Lower lobe of right lung (tissue), 2 donors: ENCODE results near the gene IKZF3. TPM values are rescaled to one million over a fixed set of nuclear protein-coding genes. Genes with fewer than 3 reads are reported as not detected.
"Not testable (repeated sequence)": the region's sequence is repeated elsewhere in the genome, so short reads cannot be mapped to it uniquely, and the experiment has no call there.

Source experiments
- ATAC-seq, 2 donors: fragments of 200-7000 bp; cut with Tn5 transposase; one replicate each; pipeline ENCODE4 v1.9.1; 2020 to 2022; ENCODE audit warnings: mild to moderate bottlenecking in 2 of 2, moderate library complexity in 2 of 2
- DNase-seq: peaks from one replicate; pipeline ENCODE4 v3.0.0-alpha.2; 2020
- H3K27ac ChIP-seq: fragments of 200-600 bp; one replicate; pipeline ENCODE4 v1.8.0; 2022
- H3K27me3 ChIP-seq: fragments of 200-600 bp; one replicate; pipeline ENCODE4 v1.8.0; 2022; ENCODE audit warnings: low read depth
- H3K36me3 ChIP-seq: fragments of 200-600 bp; one replicate; pipeline ENCODE4 v1.8.0; 2022; ENCODE audit warnings: mild to moderate bottlenecking
- H3K4me1 ChIP-seq: fragments of 200-600 bp; one replicate; pipeline ENCODE4 v1.8.0; 2022
- H3K4me3 ChIP-seq: fragments of 200-600 bp; one replicate; pipeline ENCODE4 v1.8.0; 2022; ENCODE audit warnings: mild to moderate bottlenecking
- H3K9me3 ChIP-seq: fragments of 200-600 bp; one replicate; pipeline ENCODE4 v1.8.0; 2022
- CTCF ChIP-seq: fragments of 200-600 bp; IDR thresholded peaks from one replicate; pipeline ENCODE4 v1.8.0; 2022; ENCODE audit warnings: antibody characterized with exemption, mild to moderate bottlenecking
- intact Hi-C: fragments of 100-400 bp; cut with DNase I; formaldehyde crosslinking; loops from one replicate; pipeline ENCODE4 v1.11.0; 2022
- total RNA-seq: library from RNA; stranded (reverse); fragmentation: NEBNext Ultra II Directional; extraction: Animal tissue kit (Norgen Biotek cat#: 25700); gene quantifications from one replicate; pipeline ENCODE4 v1.2.1, GENCODE V29; 2021
- donor health status: DM: no; HTN: yes; CAD: no; lungs with severe emphysema.

IKZF3 gene
- total RNA-seq, 1 donor from 2014 or later, result 7.1 TPM

- peaks cover 59% of the 10 kb centered on the region for H3K27me3 ChIP-seq
- ATAC-seq (peak in 1 of 2 donors; percentile 36), DNase-seq (no peak)
- TF ChIP-seq CTCF, result no peak
- no peaks in the 10 kb centered on the region for H3K36me3 ChIP-seq
- peak overlapping the region; percentile 12 for H3K27ac ChIP-seq
- H3K4me3 ChIP-seq, result peak overlapping the region; percentile 28
- H3K4me1 ChIP-seq, result peaks cover 8% of the 10 kb centered on the region
- intact Hi-C loops, result no loop called here
- no peaks in the 10 kb centered on the region for H3K9me3 ChIP-seq
Observed at GRCh38 chr17:39867084-39867879, 3.2 kb upstream of the IKZF3 start.

GRCh38 chr17:39866013-39866730, 2.1 kb upstream of the IKZF3 start:
- intact Hi-C loops, result no loop called here
- Histone ChIP-seq H3K4me3 (no peak overlapping the region), H3K4me1 (peaks cover 8% of the 10 kb centered on the region), H3K27ac (no peak overlapping the region), H3K36me3 (no peaks in the 10 kb centered on the region), H3K27me3 (peaks cover 70% of the 10 kb centered on the region), H3K9me3 (no peaks in the 10 kb centered on the region)
- ATAC-seq (no peak), DNase-seq (no peak)
- TF ChIP-seq CTCF, result no peak

- no peak for TF ChIP-seq CTCF
- ATAC-seq, result no peak
- Histone ChIP-seq H3K4me3 (peak overlapping the region; percentile 42), H3K4me1 (peaks cover 8% of the 10 kb centered on the region), H3K9me3 (no peaks in the 10 kb centered on the region), H3K36me3 (no peaks in the 10 kb centered on the region), H3K27ac (peak overlapping the region; percentile 57), H3K27me3 (peaks cover 74% of the 10 kb centered on the region)
- intact Hi-C loops, result no loop called here
- no peak for DNase-seq
Observed at GRCh38 chr17:39863244-39863917, 731 bp downstream of the IKZF3 start.

- Histone ChIP-seq H3K9me3 (no peaks in the 10 kb centered on the region), H3K27me3 (peaks cover 58% of the 10 kb centered on the region), H3K36me3 (no peaks in the 10 kb centered on the region), H3K27ac (no peak overlapping the region), H3K4me1 (peaks cover 8% of the 10 kb centered on the region), H3K4me3 (no peak overlapping the region)
- ATAC-seq (no peak), DNase-seq (no peak)
- TF ChIP-seq CTCF, result no peak
- intact Hi-C loops, result no loop called here
Observed at GRCh38 chr17:39861235-39861634, 2.9 kb downstream of the IKZF3 start.

GRCh38 chr17:39855911-39856649, 8.0 kb downstream of the IKZF3 start:
- H3K4me1 ChIP-seq, intact Hi-C loops, H3K36me3 ChIP-seq, H3K4me3 ChIP-seq, H3K9me3 ChIP-seq, ATAC-seq, H3K27ac ChIP-seq, H3K27me3 ChIP-seq, DNase-seq: not testable (repeated sequence)
